Neural cell (in vitro differentiated cells): ENCODE results near the gene OLFML3.

Experiments
- EP300 ChIP-seq: fragments of 450-650 bp; conservative IDR thresholded peaks from 2 replicates; pipeline ENCODE4 v1.6.1; 2014; ENCODE audit warnings: antibody characterized with exemption, mild to moderate bottlenecking, moderate library complexity; ENCODE audit not compliant: poor library complexity, severe bottlenecking
- EZH2 ChIP-seq: fragments of 200-600, 300-800 bp; shearing (Covaris generic), sonication (generic); IDR thresholded peaks from 2 replicates; pipeline ENCODE4 v1.6.1; 2014; ENCODE audit warnings: antibody characterized with exemption, low read length, borderline replicate concordance, mild to moderate bottlenecking; ENCODE audit not compliant: insufficient read depth, poor library complexity, severe bottlenecking
- POLR2AphosphoS5 ChIP-seq: IDR thresholded peaks from 2 replicates; pipeline ENCODE4 v1.6.1; 2012
- TAF1 ChIP-seq: IDR thresholded peaks from 2 replicates; pipeline ENCODE4 v1.6.1; 2012; ENCODE audit warnings: low read depth
- TF ChIP-seq, protein P1 (sequence below): fragments of 450-650 bp; IDR thresholded peaks from 2 replicates; pipeline ENCODE4 v1.5.1; 2014; ENCODE audit warnings: antibody characterized with exemption, mild to moderate bottlenecking, moderate library complexity; ENCODE audit not compliant: poor library complexity, severe bottlenecking

- TF ChIP-seq POLR2AphosphoS5, result no peak
- TF ChIP-seq EZH2, result no peak
- TF ChIP-seq, protein P1, sequence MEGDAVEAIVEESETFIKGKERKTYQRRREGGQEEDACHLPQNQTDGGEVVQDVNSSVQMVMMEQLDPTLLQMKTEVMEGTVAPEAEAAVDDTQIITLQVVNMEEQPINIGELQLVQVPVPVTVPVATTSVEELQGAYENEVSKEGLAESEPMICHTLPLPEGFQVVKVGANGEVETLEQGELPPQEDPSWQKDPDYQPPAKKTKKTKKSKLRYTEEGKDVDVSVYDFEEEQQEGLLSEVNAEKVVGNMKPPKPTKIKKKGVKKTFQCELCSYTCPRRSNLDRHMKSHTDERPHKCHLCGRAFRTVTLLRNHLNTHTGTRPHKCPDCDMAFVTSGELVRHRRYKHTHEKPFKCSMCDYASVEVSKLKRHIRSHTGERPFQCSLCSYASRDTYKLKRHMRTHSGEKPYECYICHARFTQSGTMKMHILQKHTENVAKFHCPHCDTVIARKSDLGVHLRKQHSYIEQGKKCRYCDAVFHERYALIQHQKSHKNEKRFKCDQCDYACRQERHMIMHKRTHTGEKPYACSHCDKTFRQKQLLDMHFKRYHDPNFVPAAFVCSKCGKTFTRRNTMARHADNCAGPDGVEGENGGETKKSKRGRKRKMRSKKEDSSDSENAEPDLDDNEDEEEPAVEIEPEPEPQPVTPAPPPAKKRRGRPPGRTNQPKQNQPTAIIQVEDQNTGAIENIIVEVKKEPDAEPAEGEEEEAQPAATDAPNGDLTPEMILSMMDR, result no peak
- no peak for TF ChIP-seq EP300
- no peak for TF ChIP-seq TAF1
Measured at GRCh38 chr1:113935176-113935575, 44.1 kb upstream of the OLFML3 start.
